Mucosa of descending colon (tissue), 3 donors: ENCODE measurements around the gene OR52L1. TPM values are rescaled to one million over a fixed set of nuclear protein-coding genes. Genes with fewer than 3 reads are reported as not detected.

ENCODE experiments used
- ATAC-seq: fragments of 200-7000 bp; cut with Tn5 transposase; one replicate; pipeline ENCODE4 v1.9.1; 2020; ENCODE audit warnings: mild to moderate bottlenecking, moderate library complexity
- DNase-seq, 3 donors: peaks; one replicate each; pipeline ENCODE4 v3.0.0-alpha.2; 2020
- H3K36me3 ChIP-seq: fragments of 200-600 bp; one replicate; pipeline ENCODE4 v1.8.0; 2021; ENCODE audit warnings: low read depth, mild to moderate bottlenecking
- H3K4me1 ChIP-seq: fragments of 200-600 bp; one replicate; pipeline ENCODE4 v1.8.0; 2021; ENCODE audit warnings: low read depth, mild to moderate bottlenecking
- H3K4me3 ChIP-seq: fragments of 200-600 bp; one replicate; pipeline ENCODE4 v1.8.0; 2021; ENCODE audit warnings: mild to moderate bottlenecking
- H3K9me3 ChIP-seq: fragments of 200-600 bp; one replicate; pipeline ENCODE4 v1.8.0; 2021; ENCODE audit warnings: mild to moderate bottlenecking
- intact Hi-C, 2 donors: fragments of 100-400 bp; cut with DNase I in 1 of 2; cut with micrococcal nuclease in 1 of 2; formaldehyde crosslinking; loops; one replicate each; pipeline versions ENCODE4 v1.11.0 to v1.11.1; 2022; cut with DNase I, micrococcal nuclease
- total RNA-seq, 3 donors: library from RNA; stranded (reverse); fragmentation: NEBNext Ultra II Directional in 2 of 3; extraction: Animal tissue kit (Norgen Biotek cat#: 25700) in 2 of 3; gene quantifications; one replicate each; pipeline versions ENCODE4 v1.2.1 to v1.2.4, GENCODE V29; 2021 to 2023
- TF ChIP-seq, protein P1 (sequence below): fragments of 200-600 bp; IDR thresholded peaks from one replicate; pipeline ENCODE4 v1.8.0; 2022; ENCODE audit warnings: antibody characterized with exemption, mild to moderate bottlenecking
- donor health status: DM: no; HTN: no; CAD: no; lungs with moderate emphysema.
- donor health status: DM: no; HTN: no; CAD: no.
- donor health status: DM: no; HTN: yes; CAD: no.

The OR52L1 gene
- total RNA-seq, 3 donors from 2014 or later = not detected

DNA sequence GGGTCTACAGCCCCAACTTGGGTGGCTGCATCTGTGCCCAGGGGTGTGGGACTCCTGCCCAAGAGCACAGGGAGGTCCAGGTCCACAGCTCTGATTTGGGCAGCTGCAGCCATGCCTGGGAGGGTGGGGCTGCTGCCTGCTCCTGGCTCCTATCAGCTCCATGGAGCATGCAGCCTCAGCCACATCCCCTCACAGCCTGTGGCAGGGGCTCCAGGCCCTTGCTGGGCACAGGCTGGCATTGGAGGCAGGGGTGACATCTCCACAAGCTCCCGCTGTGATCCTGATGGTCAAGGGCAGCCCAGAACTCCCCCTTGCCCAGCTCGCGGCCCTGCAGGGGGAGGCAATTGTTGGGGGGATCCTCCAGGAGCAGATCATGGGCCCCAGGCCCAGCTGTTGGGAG lies 26.3 kb upstream of the OR52L1 start:
- ATAC-seq (no peak), DNase-seq (no peak)
- intact Hi-C loops = no loop called here
- Histone ChIP-seq H3K9me3 (no peaks in the 10 kb centered on the region), H3K36me3 (no peaks in the 10 kb centered on the region), H3K4me3 (no peak overlapping the region), H3K4me1 (no peaks in the 10 kb centered on the region)
- TF ChIP-seq, protein P1, sequence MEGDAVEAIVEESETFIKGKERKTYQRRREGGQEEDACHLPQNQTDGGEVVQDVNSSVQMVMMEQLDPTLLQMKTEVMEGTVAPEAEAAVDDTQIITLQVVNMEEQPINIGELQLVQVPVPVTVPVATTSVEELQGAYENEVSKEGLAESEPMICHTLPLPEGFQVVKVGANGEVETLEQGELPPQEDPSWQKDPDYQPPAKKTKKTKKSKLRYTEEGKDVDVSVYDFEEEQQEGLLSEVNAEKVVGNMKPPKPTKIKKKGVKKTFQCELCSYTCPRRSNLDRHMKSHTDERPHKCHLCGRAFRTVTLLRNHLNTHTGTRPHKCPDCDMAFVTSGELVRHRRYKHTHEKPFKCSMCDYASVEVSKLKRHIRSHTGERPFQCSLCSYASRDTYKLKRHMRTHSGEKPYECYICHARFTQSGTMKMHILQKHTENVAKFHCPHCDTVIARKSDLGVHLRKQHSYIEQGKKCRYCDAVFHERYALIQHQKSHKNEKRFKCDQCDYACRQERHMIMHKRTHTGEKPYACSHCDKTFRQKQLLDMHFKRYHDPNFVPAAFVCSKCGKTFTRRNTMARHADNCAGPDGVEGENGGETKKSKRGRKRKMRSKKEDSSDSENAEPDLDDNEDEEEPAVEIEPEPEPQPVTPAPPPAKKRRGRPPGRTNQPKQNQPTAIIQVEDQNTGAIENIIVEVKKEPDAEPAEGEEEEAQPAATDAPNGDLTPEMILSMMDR = no peak

DNA sequence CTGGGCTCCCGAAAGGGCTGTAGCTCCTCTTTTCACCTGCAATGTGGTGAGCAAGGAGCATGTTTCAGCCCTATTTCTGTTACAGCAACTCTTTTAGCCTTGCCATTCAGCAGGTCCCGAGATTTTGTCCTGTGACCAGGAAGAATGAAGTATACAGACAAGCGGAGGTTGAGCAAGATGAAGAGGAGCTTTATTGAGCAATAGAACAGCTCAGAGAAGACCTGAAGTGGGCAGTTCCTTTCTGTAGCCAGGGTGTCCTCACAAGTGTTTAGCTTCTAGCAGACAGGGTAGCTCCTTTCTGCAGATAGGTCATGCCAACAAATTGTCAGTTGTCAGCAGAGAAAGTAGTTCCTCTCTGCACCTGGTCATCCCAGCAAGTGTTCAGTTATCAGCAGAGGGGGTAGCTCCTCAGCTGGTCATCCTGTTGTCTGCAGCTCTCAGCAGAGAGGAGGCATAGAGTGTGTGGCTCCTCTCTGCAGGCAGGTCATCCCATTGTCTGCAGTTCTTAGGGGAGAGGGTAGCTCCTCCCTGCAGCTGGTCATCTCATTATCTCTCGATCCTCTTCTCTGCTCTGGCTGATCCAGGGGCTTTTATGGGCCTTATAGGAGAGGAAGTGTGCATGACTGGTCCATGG lies 25.4 kb upstream of the OR52L1 start:
- DNase-seq = no peak
- no peaks in the 10 kb centered on the region for H3K4me1 ChIP-seq
- TF ChIP-seq, protein P1 = no peak
- no peaks in the 10 kb centered on the region for H3K9me3 ChIP-seq
- ATAC-seq = no peak
- intact Hi-C loops = no loop called here
- no peak overlapping the region for H3K4me3 ChIP-seq
- no peaks in the 10 kb centered on the region for H3K36me3 ChIP-seq

DNA sequence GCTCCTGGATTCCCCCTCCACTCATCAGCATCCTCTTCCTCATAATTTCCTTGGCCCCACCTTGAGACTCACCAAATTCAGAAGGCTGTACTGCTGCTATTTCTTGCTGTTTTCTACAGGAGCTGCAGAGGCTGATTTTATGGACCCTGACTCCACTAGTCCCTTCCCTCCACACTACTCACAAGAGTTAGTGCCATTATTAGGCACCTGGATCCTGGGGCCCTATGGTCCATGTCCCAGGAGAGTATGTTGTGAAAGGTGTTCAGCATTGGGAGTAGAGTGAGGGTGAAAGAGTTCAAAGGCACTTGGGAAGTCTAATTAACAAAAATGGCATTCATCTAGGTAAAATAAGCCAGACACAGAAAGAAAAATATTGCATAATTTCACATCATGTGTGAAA lies 20.1 kb upstream of the OR52L1 start, which contains the start of gene OR56A4:
Gene OR56A4, minus strand, starts transcription at position 101 of the 400 bp plus-strand sequence. CDS start 3,954 bp downstream, outside the sequence.
- ATAC-seq = no peak
- TF ChIP-seq, protein P1 = no peak
- no peak for DNase-seq
- Histone ChIP-seq H3K4me1 (no peaks in the 10 kb centered on the region), H3K9me3 (no peaks in the 10 kb centered on the region), H3K36me3 (no peaks in the 10 kb centered on the region), H3K4me3 (no peak within 1 kb of the TSS)
- intact Hi-C loops = no loop called here

DNA sequence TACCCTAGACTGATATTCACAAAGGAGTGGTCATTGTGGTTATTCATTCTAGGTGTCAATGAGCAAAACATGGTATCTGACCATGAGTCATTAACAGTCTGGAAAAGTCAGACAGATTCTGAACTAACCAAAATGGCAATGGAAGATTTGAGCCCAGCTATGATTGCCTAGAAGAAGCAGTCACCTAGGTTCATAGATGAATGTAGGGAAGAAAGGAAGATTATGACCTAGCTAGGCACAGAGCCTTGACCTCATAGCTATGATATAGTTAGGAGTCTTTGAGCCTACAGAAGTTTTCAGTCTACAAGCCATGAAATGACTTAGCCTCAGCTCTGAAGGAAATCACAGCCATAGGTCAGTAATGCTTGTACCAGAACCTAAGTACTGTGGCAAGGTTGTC lies 19.6 kb upstream of the OR52L1 start:
- H3K9me3 ChIP-seq = no peaks in the 10 kb centered on the region
- H3K4me3 ChIP-seq = no peak overlapping the region
- no peaks in the 10 kb centered on the region for H3K36me3 ChIP-seq
- intact Hi-C loops = no loop called here
- no peak for DNase-seq
- TF ChIP-seq, protein P1 = no peak
- no peak for ATAC-seq
- H3K4me1 ChIP-seq = no peaks in the 10 kb centered on the region

DNA sequence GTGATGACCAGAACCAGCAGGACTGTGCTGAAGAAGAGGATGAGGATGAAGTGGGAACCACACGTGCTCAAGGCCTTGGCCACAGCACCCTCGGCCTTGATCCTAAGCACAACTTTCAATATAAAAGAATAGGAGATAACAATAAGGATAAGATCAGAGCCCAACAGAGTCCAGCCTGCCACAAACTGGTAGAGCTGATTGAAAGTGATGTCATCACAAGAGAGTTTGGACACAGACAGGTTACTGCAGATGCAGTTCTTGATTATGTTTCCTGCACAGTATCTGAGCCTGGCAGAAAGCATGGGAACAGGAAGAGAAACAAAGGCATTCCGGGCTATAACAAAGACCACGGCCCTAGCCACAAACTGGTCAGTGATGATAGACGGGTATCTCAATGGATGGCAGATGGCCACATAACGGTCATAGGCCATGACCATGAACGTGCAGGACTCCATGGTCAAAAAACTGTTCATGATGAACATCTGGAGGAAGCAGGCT lies 15.5 kb upstream of the OR52L1 start:
- TF ChIP-seq, protein P1 = no peak
- DNase-seq (no peak), ATAC-seq (no peak)
- no peak overlapping the region for H3K4me3 ChIP-seq
- H3K36me3 ChIP-seq = no peaks in the 10 kb centered on the region
- H3K9me3 ChIP-seq = no peaks in the 10 kb centered on the region
- intact Hi-C loops = no loop called here
- H3K4me1 ChIP-seq = no peaks in the 10 kb centered on the region
